GM23338 (cell line): ENCODE results near the gene KRT15. TPM values are rescaled to one million over a fixed set of nuclear protein-coding genes. Genes with fewer than 3 reads are reported as not detected.

Source experiments
- ATAC-seq: fragments of 200-7000 bp; cut with Tn5 transposase; 3 replicates; pipeline ENCODE4 v1.9.1; 2020
- DNase-seq: peaks from one replicate; pipeline ENCODE4 v3.0.0-alpha.2; 2015; ENCODE audit warnings: low spot score
- H2AFZ ChIP-seq: fragments of 200-600 bp; sonication (generic); 2 replicates; pipeline ENCODE4 v1.8.0; 2016; ENCODE audit warnings: antibody characterized with exemption, mild to moderate bottlenecking, moderate library complexity
- H3F3A ChIP-seq: fragments of 200-600 bp; sonication (generic); replicated peaks from 2 replicates; pipeline ENCODE4 v1.8.0; 2017; ENCODE audit warnings: antibody characterized with exemption, mixed run types, low read depth
- H3K27ac ChIP-seq: fragments of 200-600 bp; sonication (generic); 2 replicates; pipeline ENCODE4 v1.6.1; 2016; ENCODE audit warnings: low read depth
- H3K27me3 ChIP-seq: fragments of 200-600 bp; sonication (generic); 2 replicates; pipeline ENCODE4 v1.8.0; 2016; ENCODE audit warnings: mild to moderate bottlenecking, mixed run types, moderate library complexity; ENCODE audit not compliant: insufficient read depth
- H3K36me3 ChIP-seq: fragments of 200-600 bp; sonication (generic); 2 replicates; pipeline ENCODE4 v1.8.0; 2016; ENCODE audit warnings: mild to moderate bottlenecking; ENCODE audit not compliant: insufficient read depth
- H3K4me1 ChIP-seq: fragments of 200-600 bp; sonication (generic); 2 replicates; pipeline ENCODE4 v1.8.0; 2016; ENCODE audit warnings: mild to moderate bottlenecking, moderate library complexity; ENCODE audit not compliant: insufficient read depth
- H3K4me2 ChIP-seq: fragments of 200-600 bp; sonication (generic); 2 replicates; pipeline ENCODE4 v1.7.1; 2017; ENCODE audit warnings: mixed run types
- H3K4me3 ChIP-seq: fragments of 200-600 bp; sonication (generic); 2 replicates; pipeline ENCODE4 v1.6.1; 2016; ENCODE audit warnings: mixed run types
- H3K79me2 ChIP-seq: fragments of 200-600 bp; sonication (generic); replicated peaks from 2 replicates; pipeline ENCODE4 v1.8.0; 2017; ENCODE audit warnings: mild to moderate bottlenecking; ENCODE audit not compliant: insufficient read depth
- H3K9me2 ChIP-seq: fragments of 200-600 bp; sonication (generic); 2 replicates; pipeline ENCODE4 v1.8.0; 2017; ENCODE audit not compliant: insufficient read depth
- H4K20me1 ChIP-seq: fragments of 200-600 bp; sonication (generic); replicated peaks from 2 replicates; pipeline ENCODE4 v1.8.0; 2017; ENCODE audit warnings: mild to moderate bottlenecking; ENCODE audit not compliant: insufficient read depth
- H3K27ac Mint-ChIP-seq: 2 replicates; pipeline ENCODE4 v1.8.0; 2020; ENCODE audit warnings: inconsistent platforms, mild to moderate bottlenecking, moderate library complexity, mixed read lengths
- H3K27me3 Mint-ChIP-seq: 3 replicates; pipeline ENCODE4 v1.8.0; 2022; ENCODE audit warnings: low read depth, mild to moderate bottlenecking, moderate library complexity, mixed read lengths, inconsistent platforms; ENCODE audit not compliant: insufficient read depth, poor library complexity
- H3K36me3 Mint-ChIP-seq: 3 replicates; pipeline ENCODE4 v1.8.0; 2021; ENCODE audit warnings: low read depth, mild to moderate bottlenecking, inconsistent platforms, moderate library complexity, mixed read lengths
- H3K4me1 Mint-ChIP-seq: 3 replicates; pipeline ENCODE4 v1.8.0; 2020; ENCODE audit warnings: mild to moderate bottlenecking, inconsistent platforms, mixed read lengths
- H3K4me3 Mint-ChIP-seq: 3 replicates; pipeline ENCODE4 v1.8.0; 2021; ENCODE audit warnings: moderate library complexity, mild to moderate bottlenecking, inconsistent platforms, mixed read lengths
- H3K9me3 Mint-ChIP-seq: 3 replicates; pipeline ENCODE4 v1.8.0; 2020; ENCODE audit warnings: moderate library complexity, mild to moderate bottlenecking, inconsistent platforms, mixed read lengths
- EZH2 ChIP-seq: fragments of 200-600 bp; sonication (generic); IDR thresholded peaks from one replicate; pipeline ENCODE4 v1.8.0; 2017; ENCODE audit warnings: antibody characterized with exemption, mild to moderate bottlenecking, low read depth; ENCODE audit not compliant: unreplicated experiment
- EZH2phosphoT487 ChIP-seq: fragments of 200-600 bp; sonication (generic); IDR thresholded peaks from one replicate; pipeline ENCODE4 v1.8.1; 2018; ENCODE audit warnings: antibody characterized with exemption; ENCODE audit not compliant: unreplicated experiment
- NANOG ChIP-seq: IDR thresholded peaks from 2 replicates; pipeline ENCODE4 v1.6.1; 2016; ENCODE audit warnings: antibody characterized with exemption, borderline replicate concordance
- POLR2AphosphoS5 ChIP-seq: IDR thresholded peaks from 2 replicates; pipeline ENCODE4 v1.6.1; 2016; ENCODE audit warnings: antibody characterized with exemption, low read depth
- STAT1 ChIP-seq: IDR thresholded peaks from one replicate; pipeline ENCODE4 v1.6.1; 2016; ENCODE audit warnings: antibody characterized with exemption; ENCODE audit not compliant: unreplicated experiment
- ZNF331 ChIP-seq: fragments of 250-450 bp; sonication (Bioruptor Pico); IDR thresholded peaks from 2 replicates; pipeline ENCODE4 v1.5.0; 2020; ENCODE audit warnings: low read depth, mild to moderate bottlenecking, moderate library complexity
- polyA plus RNA-seq: library from polyadenylated mRNA; unstranded; fragments of >200 nt; fragmentation: Nextera tagmentation; extraction: Ambion mirVana; gene quantifications from 2 replicates; pipeline ENCODE4 v1.2.1, GENCODE V29; 2016
- total RNA-seq: library from RNA; depleted of rRNA; stranded (reverse); fragments of >200 nt; shearing (Covaris generic); gene quantifications from 2 replicates; pipeline ENCODE4 v1.2.3, GENCODE V29; 2014
- TF ChIP-seq, protein P1 (sequence below): IDR thresholded peaks from 2 replicates; pipeline ENCODE4 v1.6.1; 2016; ENCODE audit warnings: antibody characterized with exemption
- TF ChIP-seq, protein P2 (sequence below), 2 experiments: fragments of 200-600 bp in 1 of 2; sonication (generic) in 1 of 2; conservative IDR thresholded peaks; 2 replicates each; pipeline versions ENCODE4 v1.5.1 to v1.6.1; 2016 to 2017; ENCODE audit warnings: antibody characterized with exemption in 2 of 2, low read depth in 2 of 2, mild to moderate bottlenecking in 2 of 2, moderate library complexity in 1 of 2
- TF ChIP-seq, protein P3 (sequence below): IDR thresholded peaks from one replicate; pipeline ENCODE4 v1.6.1; 2018; ENCODE audit warnings: antibody characterized with exemption; ENCODE audit not compliant: unreplicated experiment

Gene KRT15
- total and polyA plus RNA-seq, 2 experiments from 2014 or later: 0.03 TPM; not detected in 1

DNA sequence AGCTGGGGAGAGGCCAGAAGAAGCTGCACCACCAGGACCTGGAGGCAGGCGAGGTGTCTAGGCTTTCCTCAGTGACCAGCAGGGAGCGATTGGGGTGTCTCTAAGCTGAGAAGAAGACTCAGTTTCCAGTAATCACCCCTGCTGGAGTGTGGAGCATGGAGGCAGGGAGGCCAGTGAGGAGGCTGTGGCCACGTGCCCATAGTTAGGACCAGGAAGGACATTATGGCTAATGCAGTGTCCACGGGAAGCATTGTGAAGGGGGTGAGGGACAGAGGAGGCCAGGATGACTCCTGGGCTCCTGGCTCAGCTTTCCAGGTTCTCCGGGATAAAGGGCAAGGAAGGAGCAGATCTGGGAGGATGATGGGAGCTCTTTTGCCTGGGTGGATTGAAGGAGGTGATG is 19.0 kb downstream of the KRT15 start:
- DNase-seq (no peak), ATAC-seq (no peak)
- Mint-ChIP-seq H3K9me3 (no peaks in the 10 kb centered on the region), H3K27me3 (no peaks in the 10 kb centered on the region), H3K36me3 (no peaks in the 10 kb centered on the region; the same call in 2 of the 3 replicates), H3K4me3 (no peak overlapping the region; the same call in 2 of the 3 replicates), H3K4me1 (peaks cover 26% of the 10 kb centered on the region), H3K27ac (no peak overlapping the region)
- H3K4me2 ChIP-seq: peak overlapping the region; percentile 62; the same call in 1 of the 2 replicates
- H3K79me2 ChIP-seq: no peaks in the 10 kb centered on the region
- no peak overlapping the region for H2AFZ ChIP-seq
- no peaks in the 10 kb centered on the region for H3K9me2 ChIP-seq
- no peaks in the 10 kb centered on the region for H3K27me3 ChIP-seq
- no peak for TF ChIP-seq POLR2AphosphoS5
- no peak for TF ChIP-seq ZNF331
- H4K20me1 ChIP-seq: no peaks in the 10 kb centered on the region
- no peaks in the 10 kb centered on the region for H3F3A ChIP-seq
- no peak overlapping the region for H3K4me3 ChIP-seq
- no peaks in the 10 kb centered on the region for H3K36me3 ChIP-seq
- peaks cover 12% of the 10 kb centered on the region for H3K4me1 ChIP-seq
- no peak overlapping the region for H3K27ac ChIP-seq

DNA sequence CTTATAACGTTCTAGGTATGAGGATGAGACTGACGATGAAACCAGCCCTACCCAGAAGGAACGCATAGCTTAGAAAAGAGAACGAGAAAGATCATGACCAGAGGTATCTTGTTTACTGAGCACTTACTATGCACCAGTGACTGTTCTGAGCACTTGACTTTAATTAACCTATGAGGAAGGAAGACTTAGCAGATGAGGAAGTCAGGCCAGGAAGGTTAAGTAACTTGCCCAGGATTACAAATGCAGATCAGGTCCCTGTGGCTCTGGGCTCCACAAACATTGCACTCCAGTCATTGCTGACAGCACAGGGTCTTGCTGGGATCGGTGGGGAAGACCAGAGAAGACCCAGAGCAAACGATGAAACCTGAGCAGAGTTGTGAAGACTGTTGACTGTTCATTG is 20.4 kb downstream of the KRT15 start:
- Histone ChIP-seq H3K27ac (no peak overlapping the region), H3K4me2 (no peak overlapping the region), H3K79me2 (no peaks in the 10 kb centered on the region), H3K36me3 (no peaks in the 10 kb centered on the region), H3K9me2 (no peaks in the 10 kb centered on the region; the same call in 1 of the 2 replicates), H2AFZ (no peak overlapping the region), H3K27me3 (no peaks in the 10 kb centered on the region), H3K4me1 (peaks cover 12% of the 10 kb centered on the region), H3K4me3 (no peak overlapping the region), H4K20me1 (no peaks in the 10 kb centered on the region), H3F3A (no peaks in the 10 kb centered on the region)
- H3K27me3 Mint-ChIP-seq: peaks cover 4% of the 10 kb centered on the region
- no peak overlapping the region for H3K4me3 Mint-ChIP-seq
- no peak overlapping the region for H3K27ac Mint-ChIP-seq
- no peak for DNase-seq
- peaks cover 26% of the 10 kb centered on the region for H3K4me1 Mint-ChIP-seq
- no peaks in the 10 kb centered on the region; the same call in 2 of the 3 replicates for H3K36me3 Mint-ChIP-seq
- H3K9me3 Mint-ChIP-seq: no peaks in the 10 kb centered on the region
- no peak for ATAC-seq
- TF ChIP-seq, protein P1, sequence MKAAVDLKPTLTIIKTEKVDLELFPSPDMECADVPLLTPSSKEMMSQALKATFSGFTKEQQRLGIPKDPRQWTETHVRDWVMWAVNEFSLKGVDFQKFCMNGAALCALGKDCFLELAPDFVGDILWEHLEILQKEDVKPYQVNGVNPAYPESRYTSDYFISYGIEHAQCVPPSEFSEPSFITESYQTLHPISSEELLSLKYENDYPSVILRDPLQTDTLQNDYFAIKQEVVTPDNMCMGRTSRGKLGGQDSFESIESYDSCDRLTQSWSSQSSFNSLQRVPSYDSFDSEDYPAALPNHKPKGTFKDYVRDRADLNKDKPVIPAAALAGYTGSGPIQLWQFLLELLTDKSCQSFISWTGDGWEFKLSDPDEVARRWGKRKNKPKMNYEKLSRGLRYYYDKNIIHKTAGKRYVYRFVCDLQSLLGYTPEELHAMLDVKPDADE: no peak
- TF ChIP-seq, protein P2, sequence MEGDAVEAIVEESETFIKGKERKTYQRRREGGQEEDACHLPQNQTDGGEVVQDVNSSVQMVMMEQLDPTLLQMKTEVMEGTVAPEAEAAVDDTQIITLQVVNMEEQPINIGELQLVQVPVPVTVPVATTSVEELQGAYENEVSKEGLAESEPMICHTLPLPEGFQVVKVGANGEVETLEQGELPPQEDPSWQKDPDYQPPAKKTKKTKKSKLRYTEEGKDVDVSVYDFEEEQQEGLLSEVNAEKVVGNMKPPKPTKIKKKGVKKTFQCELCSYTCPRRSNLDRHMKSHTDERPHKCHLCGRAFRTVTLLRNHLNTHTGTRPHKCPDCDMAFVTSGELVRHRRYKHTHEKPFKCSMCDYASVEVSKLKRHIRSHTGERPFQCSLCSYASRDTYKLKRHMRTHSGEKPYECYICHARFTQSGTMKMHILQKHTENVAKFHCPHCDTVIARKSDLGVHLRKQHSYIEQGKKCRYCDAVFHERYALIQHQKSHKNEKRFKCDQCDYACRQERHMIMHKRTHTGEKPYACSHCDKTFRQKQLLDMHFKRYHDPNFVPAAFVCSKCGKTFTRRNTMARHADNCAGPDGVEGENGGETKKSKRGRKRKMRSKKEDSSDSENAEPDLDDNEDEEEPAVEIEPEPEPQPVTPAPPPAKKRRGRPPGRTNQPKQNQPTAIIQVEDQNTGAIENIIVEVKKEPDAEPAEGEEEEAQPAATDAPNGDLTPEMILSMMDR (conservative IDR thresholded peaks at IDR 0.05; ENCODE audit: low read depth in 2 of 2): no peak
- TF ChIP-seq STAT1 (no peak), EZH2 (no peak), NANOG (no peak), EZH2phosphoT487 (no peak), POLR2AphosphoS5 (no peak)
- TF ChIP-seq, protein P3, sequence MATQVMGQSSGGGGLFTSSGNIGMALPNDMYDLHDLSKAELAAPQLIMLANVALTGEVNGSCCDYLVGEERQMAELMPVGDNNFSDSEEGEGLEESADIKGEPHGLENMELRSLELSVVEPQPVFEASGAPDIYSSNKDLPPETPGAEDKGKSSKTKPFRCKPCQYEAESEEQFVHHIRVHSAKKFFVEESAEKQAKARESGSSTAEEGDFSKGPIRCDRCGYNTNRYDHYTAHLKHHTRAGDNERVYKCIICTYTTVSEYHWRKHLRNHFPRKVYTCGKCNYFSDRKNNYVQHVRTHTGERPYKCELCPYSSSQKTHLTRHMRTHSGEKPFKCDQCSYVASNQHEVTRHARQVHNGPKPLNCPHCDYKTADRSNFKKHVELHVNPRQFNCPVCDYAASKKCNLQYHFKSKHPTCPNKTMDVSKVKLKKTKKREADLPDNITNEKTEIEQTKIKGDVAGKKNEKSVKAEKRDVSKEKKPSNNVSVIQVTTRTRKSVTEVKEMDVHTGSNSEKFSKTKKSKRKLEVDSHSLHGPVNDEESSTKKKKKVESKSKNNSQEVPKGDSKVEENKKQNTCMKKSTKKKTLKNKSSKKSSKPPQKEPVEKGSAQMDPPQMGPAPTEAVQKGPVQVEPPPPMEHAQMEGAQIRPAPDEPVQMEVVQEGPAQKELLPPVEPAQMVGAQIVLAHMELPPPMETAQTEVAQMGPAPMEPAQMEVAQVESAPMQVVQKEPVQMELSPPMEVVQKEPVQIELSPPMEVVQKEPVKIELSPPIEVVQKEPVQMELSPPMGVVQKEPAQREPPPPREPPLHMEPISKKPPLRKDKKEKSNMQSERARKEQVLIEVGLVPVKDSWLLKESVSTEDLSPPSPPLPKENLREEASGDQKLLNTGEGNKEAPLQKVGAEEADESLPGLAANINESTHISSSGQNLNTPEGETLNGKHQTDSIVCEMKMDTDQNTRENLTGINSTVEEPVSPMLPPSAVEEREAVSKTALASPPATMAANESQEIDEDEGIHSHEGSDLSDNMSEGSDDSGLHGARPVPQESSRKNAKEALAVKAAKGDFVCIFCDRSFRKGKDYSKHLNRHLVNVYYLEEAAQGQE: no peak
